ENCODE results near the gene MUSTN1. TPM values are rescaled to one million over a fixed set of nuclear protein-coding genes. Genes with fewer than 3 reads are reported as not detected.

MUSTN1 gene
- total RNA-seq, 2 experiments from 2014 or later, result not detected

- Mint-ChIP-seq H3K4me3 (no peak overlapping the region), H3K36me3 (ENCODE audit: low read depth) (peaks cover 2% of the 10 kb centered on the region), H3K9me3 (no peaks in the 10 kb centered on the region), H3K4me1 (ENCODE audit: low read depth) (peaks cover 22% of the 10 kb centered on the region), H3K27ac (no peak overlapping the region), H3K27me3 (no peaks in the 10 kb centered on the region)
- intact Hi-C loops (cut with micrococcal nuclease), result no loop called here
- TF ChIP-seq CTCF (IDR thresholded peaks at IDR 0.05), result no peak
- DNase-seq (peak; percentile 32), ATAC-seq (peak; percentile 78)
- POLR2A ChIA-PET, result no interaction called here
- CTCF ChIA-PET, result interaction anchor here (0.6 to 2.5 kb wide), 7 partner anchors 7 to 234 kb away, joined by 3 to 8 read pairs (median 4); no protein-coding TSS in a partner anchor
These were observed 3.9 kb upstream of the MUSTN1 start for GRCh38 chr3:52838561-52839267.

- TF ChIP-seq CTCF (IDR thresholded peaks at IDR 0.05), result no peak
These were observed 2.2 kb upstream of the MUSTN1 start for GRCh38 chr3:52836986-52837385.

GRCh38 chr3:52836471-52836845 lies 1.6 kb upstream of the MUSTN1 start:
- ChIA-PET CTCF (interaction anchor here (2.0 to 2.5 kb wide), 2 partner anchors 9 to 13 kb away, joined by 6 to 8 read pairs; no protein-coding TSS in a partner anchor), POLR2A (no interaction called here)
- ATAC-seq (no peak), DNase-seq (no peak)
- H3K4me1 Mint-ChIP-seq (ENCODE audit: low read depth), result peaks cover 23% of the 10 kb centered on the region
- H3K36me3 Mint-ChIP-seq (ENCODE audit: low read depth), result peaks cover 2% of the 10 kb centered on the region
- H3K9me3 Mint-ChIP-seq, result no peaks in the 10 kb centered on the region
- no peak for TF ChIP-seq CTCF (IDR thresholded peaks at IDR 0.05)
- H3K4me3 Mint-ChIP-seq, result no peak overlapping the region
- intact Hi-C loops (cut with micrococcal nuclease), result no loop called here
- no peaks in the 10 kb centered on the region for H3K27me3 Mint-ChIP-seq
- H3K27ac Mint-ChIP-seq, result no peak overlapping the region

More at GRCh38 chr3:52836986-52837385, 2.2 kb upstream of the MUSTN1 start:
- peaks cover 2% of the 10 kb centered on the region for H3K36me3 Mint-ChIP-seq (ENCODE audit: low read depth)
- H3K27ac Mint-ChIP-seq, result no peak overlapping the region
- ATAC-seq, result no peak
- no peak overlapping the region for H3K4me3 Mint-ChIP-seq
- no peaks in the 10 kb centered on the region for H3K9me3 Mint-ChIP-seq
- CTCF ChIA-PET, result interaction anchor here (2.0 to 2.5 kb wide), 2 partner anchors 9 to 12 kb away, joined by 6 to 8 read pairs; no protein-coding TSS in a partner anchor
- peaks cover 22% of the 10 kb centered on the region for H3K4me1 Mint-ChIP-seq (ENCODE audit: low read depth)
- no peaks in the 10 kb centered on the region for H3K27me3 Mint-ChIP-seq
- no peak for DNase-seq
- intact Hi-C loops (cut with micrococcal nuclease), result no loop called here
- POLR2A ChIA-PET, result no interaction called here

- ChIA-PET POLR2A (no interaction called here), CTCF (interaction anchor here (1.0 kb wide), 1 partner anchor 236 kb away, joined by 3 read pairs; no protein-coding TSS in a partner anchor)
- ATAC-seq (no peak), DNase-seq (no peak)
- Mint-ChIP-seq H3K9me3 (no peaks in the 10 kb centered on the region), H3K27ac (no peak overlapping the region), H3K27me3 (no peaks in the 10 kb centered on the region), H3K4me1 (ENCODE audit: low read depth) (peaks cover 27% of the 10 kb centered on the region), H3K36me3 (ENCODE audit: low read depth) (peaks cover under 1% of the 10 kb centered on the region), H3K4me3 (no peak overlapping the region)
- TF ChIP-seq CTCF (IDR thresholded peaks at IDR 0.05), result no peak
- intact Hi-C loops (cut with micrococcal nuclease), result no loop called here
These were observed 1.1 kb upstream of the MUSTN1 start for GRCh38 chr3:52835766-52836470.

GRCh38 chr3:52833202-52833601 lies 1.6 kb downstream of the MUSTN1 start:
- TF ChIP-seq CTCF (IDR thresholded peaks at IDR 0.05), result no peak
- ATAC-seq (no peak), DNase-seq (no peak)
- H3K4me3 Mint-ChIP-seq, result no peak overlapping the region
- no peaks in the 10 kb centered on the region for H3K27me3 Mint-ChIP-seq
- ChIA-PET CTCF (no interaction called here), POLR2A (no interaction called here)
- H3K36me3 Mint-ChIP-seq (ENCODE audit: low read depth), result no peaks in the 10 kb centered on the region
- peaks cover 13% of the 10 kb centered on the region for H3K4me1 Mint-ChIP-seq (ENCODE audit: low read depth)
- intact Hi-C loops (cut with micrococcal nuclease), result no loop called here
- H3K27ac Mint-ChIP-seq, result no peak overlapping the region
- no peaks in the 10 kb centered on the region for H3K9me3 Mint-ChIP-seq
